IPS DF 4.7 (cell line): Measurements from ENCODE around the gene HGD.
"Not testable (repeated sequence)": the region's sequence is repeated elsewhere in the genome, so short reads cannot be mapped to it uniquely, and the experiment has no call there.

ENCODE experiments used
- DNase-seq: peaks from one replicate; pipeline ENCODE4 v3.0.0-alpha.2; 2013; ENCODE audit warnings: low spot score; ENCODE audit errors: extremely low read depth

The HGD gene

GRCh38 chr3:120640231-120640630, 41.8 kb downstream of the HGD start:
- no peak for DNase-seq

- not testable (repeated sequence) for DNase-seq
Measured at GRCh38 chr3:120638820-120639219, 43.2 kb downstream of the HGD start.

DNA sequence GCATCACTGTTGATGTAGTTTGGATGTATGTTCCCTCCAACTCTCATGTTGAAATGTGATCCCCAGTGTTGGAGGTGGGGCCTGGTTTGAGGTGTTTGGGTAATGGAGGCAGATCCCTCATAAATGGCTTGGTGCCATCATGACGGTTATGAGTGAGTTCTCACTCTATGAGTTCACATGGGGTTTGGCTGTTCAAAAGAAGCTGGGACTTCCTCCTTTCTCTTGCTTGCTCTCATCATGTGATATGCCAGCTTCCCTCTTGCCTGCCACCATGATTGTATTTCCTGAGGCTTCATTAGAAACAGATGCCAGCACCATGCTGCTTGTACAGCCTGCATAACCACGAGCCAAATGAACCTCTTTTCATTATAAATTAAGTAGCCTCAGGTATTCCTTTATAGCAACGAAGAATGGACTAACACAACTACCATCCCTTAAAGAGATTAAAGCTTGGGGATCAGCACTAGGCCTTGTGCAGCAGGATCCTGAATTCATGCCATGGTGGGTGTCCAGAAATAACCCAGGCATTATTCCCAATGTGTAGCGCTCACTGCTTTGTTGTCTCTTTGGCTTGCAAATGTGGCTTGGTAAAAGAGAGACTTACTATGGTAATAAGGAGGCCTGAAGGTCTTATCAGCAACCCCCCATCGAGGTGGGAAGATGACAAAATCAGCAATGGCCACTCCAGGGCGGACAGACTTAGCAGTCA, 44.0 kb downstream of the HGD start:
- DNase-seq, result no peak

- DNase-seq, result no peak
Measured at GRCh38 chr3:120636795-120637401, 45.1 kb downstream of the HGD start.

GRCh38 chr3:120634539-120634938, 47.5 kb downstream of the HGD start:
- no peak for DNase-seq

GRCh38 chr3:120625159-120625586, 56.9 kb downstream of the HGD start:
- DNase-seq, result no peak

DNA sequence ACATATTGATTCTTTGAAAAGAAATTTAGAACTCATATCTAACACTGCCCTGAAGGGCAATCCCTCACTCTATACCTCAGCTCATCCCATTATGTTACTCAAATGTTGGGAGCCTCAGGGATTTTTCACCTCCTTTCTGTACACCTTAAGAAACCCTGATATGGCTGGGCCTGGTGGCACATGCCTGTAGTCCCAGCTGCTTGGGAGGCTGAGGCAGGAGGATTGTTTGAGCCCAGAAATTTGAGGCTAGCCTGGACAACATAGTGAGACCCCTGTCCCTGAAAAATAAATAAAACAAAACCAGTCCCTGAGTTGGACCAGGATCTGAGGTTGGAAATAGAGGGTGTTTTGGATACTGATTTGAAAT, 58.3 kb downstream of the HGD start:
- DNase-seq, result no peak

DNA sequence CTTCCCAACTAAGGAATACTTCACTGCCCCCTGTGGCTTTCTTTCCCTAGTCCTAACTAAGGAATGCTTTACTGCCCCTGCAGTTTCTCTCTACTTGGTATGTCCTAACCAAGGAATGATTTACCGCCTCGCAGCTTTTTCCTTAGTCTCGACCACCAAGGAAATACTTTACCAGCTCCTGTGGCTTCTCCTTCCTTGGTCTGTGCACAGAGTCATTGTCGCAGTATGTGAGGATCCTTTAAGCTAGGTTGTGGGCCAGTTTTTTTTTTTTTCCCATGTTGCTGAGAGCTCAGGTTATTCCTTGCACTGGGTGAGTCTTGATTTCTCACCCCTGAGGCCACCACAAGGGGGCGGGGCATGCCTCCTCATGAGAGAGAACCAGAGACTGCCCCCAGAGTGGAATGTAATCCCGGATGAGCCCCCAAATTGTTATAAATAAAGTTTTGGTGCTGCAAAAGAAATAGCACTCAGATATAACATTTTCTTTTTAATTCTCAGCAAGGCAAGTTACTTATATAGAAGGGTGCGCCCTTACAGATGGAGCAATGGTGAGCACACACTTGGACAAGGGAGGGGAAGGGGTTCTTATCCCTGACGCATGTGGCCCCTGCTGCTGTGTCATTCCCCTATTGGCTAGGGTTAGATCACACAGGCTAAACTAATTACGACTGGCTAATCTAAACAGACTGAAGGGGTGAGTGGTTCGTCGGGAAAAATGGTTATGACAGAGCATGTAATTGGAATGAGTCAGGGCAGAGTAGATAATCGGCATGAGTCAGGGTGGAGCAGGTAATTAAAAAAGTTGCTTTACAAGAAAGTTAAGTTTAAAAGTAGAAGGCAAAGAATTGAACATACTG, 58.9 kb downstream of the HGD start:
- DNase-seq, result no peak

DNA sequence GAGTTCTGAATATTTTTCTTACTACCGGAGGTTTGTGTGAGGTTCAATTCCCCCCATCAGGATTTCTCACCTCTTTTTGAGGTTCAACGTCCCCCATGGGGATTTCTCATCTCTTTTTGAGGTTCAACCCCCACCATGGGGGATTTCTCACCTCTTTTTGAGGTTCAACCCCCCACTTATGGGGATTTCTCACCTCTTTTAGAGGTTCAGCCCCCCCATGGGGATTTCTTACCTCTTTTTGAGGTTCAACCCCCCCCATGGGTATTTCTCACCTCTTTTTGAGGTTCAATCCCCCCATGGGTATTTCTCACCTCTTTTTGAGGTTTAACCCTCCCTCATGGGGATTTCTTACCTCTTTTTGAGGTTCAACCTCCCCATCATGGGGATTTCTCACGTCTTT, 59.6 kb downstream of the HGD start:
- no peak for DNase-seq

DNA sequence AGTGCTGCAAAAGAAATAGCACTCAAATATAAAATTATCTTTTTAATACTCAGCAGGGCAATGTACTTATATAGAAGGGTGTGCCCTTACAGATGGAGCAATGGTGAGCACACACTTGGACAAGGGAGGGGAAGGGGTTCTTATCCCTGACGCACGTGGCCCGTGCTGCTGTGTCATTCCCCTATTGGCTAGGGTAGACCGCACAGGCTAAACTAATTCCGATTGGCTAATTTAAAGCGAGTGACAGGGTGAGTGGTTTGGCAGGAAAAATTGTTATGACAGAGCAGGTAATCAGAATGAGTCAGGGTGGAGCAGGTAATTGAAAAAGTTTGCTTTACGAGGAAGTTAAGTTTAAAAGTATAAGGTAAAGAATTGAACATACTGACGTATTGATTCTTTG, 65.3 kb downstream of the HGD start:
- DNase-seq, result not testable (repeated sequence)

GRCh38 chr3:120615847-120616609, 66.0 kb downstream of the HGD start:
- no peak for DNase-seq

DNA sequence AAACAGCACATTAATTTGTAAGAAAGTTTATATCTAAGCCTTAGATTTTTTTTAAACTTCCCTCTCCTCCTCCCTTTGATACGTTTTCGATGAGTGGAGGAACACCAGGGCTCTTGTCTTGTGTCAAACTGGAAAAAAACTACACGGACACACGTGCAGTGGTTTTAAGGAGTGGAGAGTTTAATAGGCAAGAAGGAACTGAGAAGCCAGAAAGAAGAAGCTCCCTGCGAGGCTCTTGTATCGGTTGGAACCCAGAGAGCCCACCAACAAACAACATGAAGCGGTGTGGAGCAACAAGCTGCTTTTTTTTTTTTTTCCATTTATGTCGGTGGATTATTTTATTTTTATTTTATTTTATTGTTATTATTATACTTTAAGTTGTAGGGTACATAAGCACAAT, 67.3 kb downstream of the HGD start:
- no peak for DNase-seq

DNA sequence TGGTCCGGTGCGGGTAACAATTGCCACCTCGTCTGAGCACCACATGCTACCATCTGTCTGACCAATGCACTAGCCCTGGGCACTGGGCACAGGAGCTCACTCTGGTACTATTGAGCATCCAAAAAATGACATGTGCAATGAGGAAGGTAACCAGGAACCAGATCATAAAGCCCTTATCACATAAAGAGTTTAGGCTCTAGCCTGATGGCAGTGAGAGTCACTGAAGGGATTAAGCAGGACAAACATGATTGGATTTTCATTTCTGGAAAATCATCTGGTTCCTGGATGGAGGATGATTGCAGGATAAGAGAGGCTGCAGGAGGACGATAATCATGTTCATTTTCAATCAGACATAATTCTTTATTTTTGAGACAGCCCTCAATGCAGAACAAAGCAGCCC, 73.5 kb downstream of the HGD start:
- DNase-seq, result no peak

DNA sequence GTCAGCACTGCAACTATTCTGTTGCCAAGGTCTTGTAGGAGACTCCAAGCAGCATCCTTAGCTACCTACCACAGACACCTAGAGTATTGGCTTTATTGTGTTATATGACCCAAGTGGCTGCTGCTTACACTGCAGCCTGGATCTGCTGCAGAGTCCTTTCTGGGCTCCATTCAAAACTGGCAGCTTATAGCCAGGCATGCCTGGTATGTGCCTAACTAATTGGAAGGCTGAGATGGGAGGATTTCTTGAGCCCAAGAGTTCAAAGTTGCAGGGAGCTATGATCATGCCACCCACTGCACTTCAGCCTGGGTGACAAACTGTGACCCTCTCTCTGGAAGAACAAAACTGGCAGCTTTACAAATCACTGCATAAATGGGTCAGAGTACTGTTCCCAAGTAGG, 77.3 kb downstream of the HGD start:
- DNase-seq, result no peak

GRCh38 chr3:120604382-120604781, 77.7 kb downstream of the HGD start:
- DNase-seq, result no peak

GRCh38 chr3:120602682-120603081, 79.4 kb downstream of the HGD start:
- no peak for DNase-seq

- no peak for DNase-seq
Measured at GRCh38 chr3:120601554-120601953, 80.5 kb downstream of the HGD start.

- no peak for DNase-seq
Measured at GRCh38 chr3:120599211-120599610, 82.8 kb downstream of the HGD start.

GRCh38 chr3:120597445-120598049, 84.5 kb downstream of the HGD start:
- no peak for DNase-seq

DNA sequence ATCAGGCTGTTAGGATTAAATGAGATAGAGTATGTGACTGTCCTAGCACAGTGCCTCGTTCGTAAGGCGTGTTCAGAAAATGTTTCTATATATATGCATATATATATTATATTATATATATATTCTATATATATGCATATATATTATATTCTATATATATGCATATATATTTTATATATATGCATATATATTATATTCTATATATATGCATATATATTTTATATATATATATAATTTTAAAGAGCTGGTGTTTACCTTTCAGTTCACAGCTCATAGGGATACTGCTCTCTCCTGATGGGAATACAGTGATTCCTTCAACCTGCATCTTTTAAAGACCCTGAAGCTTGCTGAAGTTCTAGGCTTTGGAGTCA, 85.2 kb downstream of the HGD start:
- DNase-seq, result no peak

DNA sequence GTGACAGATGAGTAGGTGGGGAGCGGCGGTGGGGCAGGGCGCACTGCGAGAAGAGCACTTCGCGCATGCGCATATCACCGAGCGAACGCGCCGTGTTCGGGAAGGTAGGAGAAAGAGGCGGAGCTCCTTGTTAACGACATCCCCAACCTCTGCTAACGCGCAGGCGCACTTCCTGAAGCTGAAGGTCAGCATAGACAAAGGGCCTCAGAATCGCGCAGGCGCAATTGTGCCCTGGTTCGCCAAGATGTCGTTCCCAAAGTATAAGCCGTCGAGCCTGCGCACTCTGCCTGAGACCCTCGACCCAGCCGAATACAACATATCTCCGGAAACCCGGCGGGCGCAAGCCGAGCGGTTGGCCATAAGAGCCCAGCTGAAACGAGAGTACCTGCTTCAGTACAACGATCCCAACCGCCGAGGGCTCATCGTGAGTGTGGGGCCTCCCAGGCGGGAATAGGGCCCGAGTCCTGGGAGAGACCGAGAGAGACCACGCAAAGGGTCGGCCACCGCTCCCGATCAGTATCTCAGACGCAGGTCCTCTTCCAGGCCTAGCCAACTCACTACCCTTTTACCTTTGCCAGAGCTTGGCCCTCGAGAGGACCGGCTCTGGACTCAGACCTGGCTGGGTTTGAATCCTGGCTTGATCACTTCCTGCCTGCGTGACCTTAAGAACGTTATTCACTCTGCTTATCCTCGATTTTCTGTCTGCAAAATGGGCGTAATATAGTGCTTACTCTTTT, 85.8 kb downstream of the HGD start, which contains the start of gene NDUFB4:
Gene NDUFB4 (plus strand): TSS at position 221 of the 737 bp plus-strand sequence. CDS start 24 bp downstream, at position 245.
- peak; percentile 98 for DNase-seq
